SK-N-SH (cell line): ENCODE measurements around the gene TASOR2. TPM values are rescaled to one million over a fixed set of nuclear protein-coding genes. Genes with fewer than 3 reads are reported as not detected.

Experiments
- CTCF ChIA-PET: fragments of 300-600, 350-600 bp; formaldehyde crosslinking; extraction: SDS; loops from one replicate; lab custom pipeline; 2021; lab: Yijun Ruan, JAX
- POLR2A ChIA-PET: fragments of 350-600 bp; sonication (Branson Sonifier 250); formaldehyde crosslinking; extraction: SDS; loops from one replicate; lab custom pipeline; 2020; ENCODE audit warnings: antibody characterized with exemption, inconsistent platforms; lab: Yijun Ruan, JAX
- DNase-seq: peaks from one replicate; pipeline ENCODE4 v3.0.0; 2012
- H2AFZ ChIP-seq: fragments of 200-600 bp; sonication (generic); 2 replicates; pipeline ENCODE4 v1.8.1; 2016; ENCODE audit warnings: antibody characterized with exemption, mild to moderate bottlenecking, low read depth
- H3F3A ChIP-seq: fragments of 200-600 bp; sonication (generic); replicated peaks from 2 replicates; pipeline ENCODE3; 2016; ENCODE audit warnings: antibody characterized with exemption, mild to moderate bottlenecking; ENCODE audit not compliant: insufficient read depth
- H3K27ac ChIP-seq, 2 experiments: fragments of 200-500 bp in 1 of 2; fragments of 200-600 bp in 1 of 2; sonication (Bioruptor generic) in 1 of 2; sonication (generic), shearing (Covaris generic) in 1 of 2; 2 replicates each; pipeline versions ENCODE4 v1.5.1 to v1.6.1; 2014 to 2016; ENCODE audit warnings: low read depth in 2 of 2, inconsistent platforms in 1 of 2, low read length in 1 of 2, mild to moderate bottlenecking in 1 of 2, mixed read lengths in 1 of 2
- H3K27me3 ChIP-seq: fragments of 200-600 bp; sonication (generic), shearing (Covaris generic); 2 replicates; pipeline ENCODE4 v1.6.1; 2016; ENCODE audit warnings: mixed run types; ENCODE audit not compliant: insufficient read depth
- H3K36me3 ChIP-seq, 2 experiments: fragments of 200-500 bp in 1 of 2; fragments of 200-600 bp in 1 of 2; sonication (Bioruptor generic) in 1 of 2; sonication (generic) in 1 of 2; replicated peaks in 1 of 2; 2 replicates each; pipeline versions ENCODE3 to v1.5.1; 2014 to 2016; ENCODE audit warnings: low read length in 1 of 2, mild to moderate bottlenecking in 1 of 2; ENCODE audit not compliant: insufficient read depth in 2 of 2, control insufficient read depth in 1 of 2
- H3K4me1 ChIP-seq, 2 experiments: fragments of 200-500 bp in 1 of 2; fragments of 200-600 bp in 1 of 2; sonication (Bioruptor generic) in 1 of 2; sonication (generic), shearing (Covaris generic) in 1 of 2; 2 replicates each; pipeline versions ENCODE4 v1.5.1 to v1.6.1; 2014 to 2016; ENCODE audit warnings: low read depth in 1 of 2, low read length in 1 of 2, mixed run types in 1 of 2; ENCODE audit not compliant: insufficient read depth in 2 of 2, control insufficient read depth in 1 of 2
- H3K4me2 ChIP-seq: fragments of 200-600 bp; sonication (generic), shearing (Covaris generic); 2 replicates; pipeline ENCODE4 v1.6.1; 2017; ENCODE audit warnings: mixed run types
- H3K4me3 ChIP-seq, 2 experiments: fragments of 200-500 bp in 1 of 2; fragments of 200-600 bp in 1 of 2; sonication (Bioruptor generic) in 1 of 2; sonication (generic), shearing (Covaris generic) in 1 of 2; 2 replicates each; pipeline versions ENCODE4 v1.5.1 to v1.8.1; 2014 to 2016; ENCODE audit warnings: low read depth in 2 of 2, inconsistent platforms in 1 of 2, low read length in 1 of 2, mild to moderate bottlenecking in 1 of 2, mixed read lengths in 1 of 2, moderate library complexity in 1 of 2
- H3K79me2 ChIP-seq: fragments of 200-600 bp; sonication (generic); 2 replicates; pipeline ENCODE4 v1.8.1; 2017; ENCODE audit warnings: mild to moderate bottlenecking; ENCODE audit not compliant: insufficient read depth
- H3K9ac ChIP-seq: fragments of 200-600 bp; sonication (generic); 2 replicates; pipeline ENCODE4 v1.6.1; 2017; ENCODE audit warnings: mixed run types
- H3K9me2 ChIP-seq: fragments of 200-600 bp; sonication (generic); 2 replicates; pipeline ENCODE4 v1.6.1; 2017; ENCODE audit warnings: mixed run types
- H3K9me3 ChIP-seq: fragments of 200-600 bp; sonication (generic); 2 replicates; pipeline ENCODE4 v1.6.1; 2017; ENCODE audit warnings: mixed run types, mild to moderate bottlenecking, moderate library complexity
- H4K20me1 ChIP-seq: fragments of 200-600 bp; sonication (generic); 2 replicates; pipeline ENCODE4 v1.6.1; 2017; ENCODE audit warnings: mild to moderate bottlenecking, mixed run types; ENCODE audit not compliant: insufficient read depth
- CHD2 ChIP-seq: fragments of 150-350 bp; IDR thresholded peaks from 2 replicates; pipeline ENCODE4 v1.6.1; 2018; ENCODE audit warnings: low read length; ENCODE audit not compliant: partially characterized antibody
- FOSL2 ChIP-seq: IDR thresholded peaks from 2 replicates; pipeline ENCODE4 v1.4.0; 2012; ENCODE audit warnings: low read depth, mild to moderate bottlenecking, moderate library complexity, borderline replicate concordance
- FOXM1 ChIP-seq: IDR thresholded peaks from 2 replicates; pipeline ENCODE4 v1.4.0; 2012; ENCODE audit warnings: low read depth, mild to moderate bottlenecking
- GABPA ChIP-seq: IDR thresholded peaks from 2 replicates; pipeline ENCODE4 v1.4.0; 2012; ENCODE audit warnings: low read depth, mild to moderate bottlenecking
- JUND ChIP-seq: IDR thresholded peaks from 2 replicates; pipeline ENCODE4 v1.4.0; 2012
- MAX ChIP-seq: IDR thresholded peaks from 2 replicates; pipeline ENCODE4 v1.4.0; 2012; ENCODE audit warnings: low read depth
- NRF1 ChIP-seq: IDR thresholded peaks from 2 replicates; pipeline ENCODE4 v1.6.1; 2012; ENCODE audit warnings: low read depth, mild to moderate bottlenecking, low read length
- POLR2AphosphoS5 ChIP-seq: IDR thresholded peaks from 2 replicates; pipeline ENCODE4 v1.6.1; 2012; ENCODE audit warnings: low read depth, low read length
- REST ChIP-seq: IDR thresholded peaks from 2 replicates; pipeline ENCODE4 v1.6.1; 2012; ENCODE audit warnings: mild to moderate bottlenecking, low read depth, low read length, moderate library complexity
- RXRA ChIP-seq: IDR thresholded peaks from 2 replicates; pipeline ENCODE4 v1.4.0; 2012; ENCODE audit warnings: low read depth, mild to moderate bottlenecking, borderline replicate concordance
- SMC3 ChIP-seq: IDR thresholded peaks from 2 replicates; pipeline ENCODE4 v1.6.1; 2012; ENCODE audit warnings: low read depth, low read length, improper control_type of control experiment
- TCF12 ChIP-seq: IDR thresholded peaks from 2 replicates; pipeline ENCODE4 v1.4.0; 2012
- WGBS: methylation state at CpG from one replicate; pipeline ENCODE4 v1.1.6; 2017; ENCODE audit warnings: low lambda C conversion rate; 5-methylcytosine and 5-hydroxymethylcytosine counted together
- polyA plus RNA-seq, 3 experiments: library from polyadenylated mRNA; depleted of rRNA; stranded (reverse); fragments of >200 nt; gene quantifications; 2 replicates each; pipeline ENCODE4 v1.2.3, GENCODE V29; 2012
- TF ChIP-seq, protein P1 (sequence below): fragments of 200-600 bp; sonication (generic); IDR thresholded peaks from 2 replicates; pipeline ENCODE4 v1.6.1; 2017; ENCODE audit warnings: antibody characterized with exemption, mild to moderate bottlenecking, moderate library complexity
- TF ChIP-seq, protein P2 (sequence below): fragments of 150-350 bp; IDR thresholded peaks from 2 replicates; pipeline ENCODE4 v1.6.1; 2017; ENCODE audit warnings: antibody characterized with exemption, low read length, low read depth, borderline replicate concordance

TASOR2 gene
- polyA plus RNA-seq, 1 of the 3 experiments (the other 2 are of a cell fraction) = 21.2 TPM

GRCh38 chr10:5655121-5655520 lies 29.5 kb upstream of the TASOR2 start:
- no peaks in the 10 kb centered on the region for H3K9me3 ChIP-seq
- H3K4me1 ChIP-seq = no peaks in the 10 kb centered on the region; a peak in 1 of 4 replicates
- POLR2A ChIA-PET = no interaction called here
- H3K27me3 ChIP-seq = no peaks in the 10 kb centered on the region
- no peak for TF ChIP-seq RXRA
- no peak for TF ChIP-seq REST
- TF ChIP-seq, protein P1, sequence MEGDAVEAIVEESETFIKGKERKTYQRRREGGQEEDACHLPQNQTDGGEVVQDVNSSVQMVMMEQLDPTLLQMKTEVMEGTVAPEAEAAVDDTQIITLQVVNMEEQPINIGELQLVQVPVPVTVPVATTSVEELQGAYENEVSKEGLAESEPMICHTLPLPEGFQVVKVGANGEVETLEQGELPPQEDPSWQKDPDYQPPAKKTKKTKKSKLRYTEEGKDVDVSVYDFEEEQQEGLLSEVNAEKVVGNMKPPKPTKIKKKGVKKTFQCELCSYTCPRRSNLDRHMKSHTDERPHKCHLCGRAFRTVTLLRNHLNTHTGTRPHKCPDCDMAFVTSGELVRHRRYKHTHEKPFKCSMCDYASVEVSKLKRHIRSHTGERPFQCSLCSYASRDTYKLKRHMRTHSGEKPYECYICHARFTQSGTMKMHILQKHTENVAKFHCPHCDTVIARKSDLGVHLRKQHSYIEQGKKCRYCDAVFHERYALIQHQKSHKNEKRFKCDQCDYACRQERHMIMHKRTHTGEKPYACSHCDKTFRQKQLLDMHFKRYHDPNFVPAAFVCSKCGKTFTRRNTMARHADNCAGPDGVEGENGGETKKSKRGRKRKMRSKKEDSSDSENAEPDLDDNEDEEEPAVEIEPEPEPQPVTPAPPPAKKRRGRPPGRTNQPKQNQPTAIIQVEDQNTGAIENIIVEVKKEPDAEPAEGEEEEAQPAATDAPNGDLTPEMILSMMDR = no peak
- no peak for TF ChIP-seq CHD2
- no peak for TF ChIP-seq NRF1
- no peak for TF ChIP-seq GABPA
- no peak for TF ChIP-seq FOSL2
- no peak for TF ChIP-seq TCF12
- TF ChIP-seq, all 33 proteins: peak for 0
- H3K27ac ChIP-seq = no peak overlapping the region
- 0 out of 2 replicates have a peak, but pooled peaks cover 5% of the 10 kb centered on the region for H4K20me1 ChIP-seq
- H3K9me2 ChIP-seq = no peaks in the 10 kb centered on the region
- CTCF ChIA-PET = interaction anchor here (1.0 kb wide), 1 partner anchor 25 kb away, joined by 4 read pairs; no protein-coding TSS in a partner anchor
- no peaks in the 10 kb centered on the region for H3F3A ChIP-seq
- H3K36me3 ChIP-seq = no peaks in the 10 kb centered on the region
- H3K4me2 ChIP-seq = no peak overlapping the region
- no peak overlapping the region for H3K9ac ChIP-seq
- no peak overlapping the region for H2AFZ ChIP-seq
- no peak overlapping the region for H3K4me3 ChIP-seq
- no peak for DNase-seq
- 84% methylated on average over 3 of the region's 3 CpGs for WGBS
- 0 out of 2 replicates have a peak, but pooled peaks cover 3% of the 10 kb centered on the region for H3K79me2 ChIP-seq

- 0 out of 2 replicates have a peak, but pooled peaks cover 5% of the 10 kb centered on the region for H4K20me1 ChIP-seq
- H3K9ac ChIP-seq = no peak overlapping the region
- no peaks in the 10 kb centered on the region for H3F3A ChIP-seq
- ChIA-PET CTCF (interaction anchor here (0.6 to 1.2 kb wide), 2 partner anchors 99 to 215 kb away, joined by 3 read pairs; no protein-coding TSS in a partner anchor), POLR2A (no interaction called here)
- H3K9me2 ChIP-seq = no peaks in the 10 kb centered on the region
- H3K9me3 ChIP-seq = no peaks in the 10 kb centered on the region
- H3K36me3 ChIP-seq = no peaks in the 10 kb centered on the region
- no peak overlapping the region for H3K4me3 ChIP-seq
- H3K27ac ChIP-seq = no peak overlapping the region
- no peak overlapping the region for H2AFZ ChIP-seq
- H3K27me3 ChIP-seq = no peaks in the 10 kb centered on the region
- WGBS = 90% methylated on average over 8 of the region's 8 CpGs
- H3K4me1 ChIP-seq = no peaks in the 10 kb centered on the region; a peak in 1 of 4 replicates
- no peak overlapping the region for H3K4me2 ChIP-seq
- DNase-seq = no peak
- peaks cover 8% of the 10 kb centered on the region; the same call in 1 of the 2 replicates for H3K79me2 ChIP-seq
- TF ChIP-seq NRF1 (no peak), JUND (no peak), FOXM1 (no peak), REST (no peak), SMC3 (no peak), GABPA (no peak), POLR2AphosphoS5 (no peak), MAX (no peak)
- TF ChIP-seq, protein P2, sequence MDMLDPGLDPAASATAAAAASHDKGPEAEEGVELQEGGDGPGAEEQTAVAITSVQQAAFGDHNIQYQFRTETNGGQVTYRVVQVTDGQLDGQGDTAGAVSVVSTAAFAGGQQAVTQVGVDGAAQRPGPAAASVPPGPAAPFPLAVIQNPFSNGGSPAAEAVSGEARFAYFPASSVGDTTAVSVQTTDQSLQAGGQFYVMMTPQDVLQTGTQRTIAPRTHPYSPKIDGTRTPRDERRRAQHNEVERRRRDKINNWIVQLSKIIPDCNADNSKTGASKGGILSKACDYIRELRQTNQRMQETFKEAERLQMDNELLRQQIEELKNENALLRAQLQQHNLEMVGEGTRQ = no peak
Observed at GRCh38 chr10:5656737-5657579, 27.7 kb upstream of the TASOR2 start.
